ENCODE measurements around the gene EEF2K.
"Not testable (repeated sequence)": the region's sequence is repeated elsewhere in the genome, so short reads cannot be mapped to it uniquely, and the experiment has no call there.

EEF2K gene

GRCh38 chr16:22190081-22190775, 15.8 kb upstream of the EEF2K start:
- peak; percentile 100 for DNase-seq

- DNase-seq, result peak; percentile 99
Observed at GRCh38 chr16:22190776-22191531, 15.1 kb upstream of the EEF2K start.

- peak; percentile 57 for DNase-seq
Observed at GRCh38 chr16:22191532-22192260, 14.4 kb upstream of the EEF2K start.

GRCh38 chr16:22192261-22193062, 13.6 kb upstream of the EEF2K start:
- DNase-seq, result peak; percentile 83

- no peak for DNase-seq
Observed at GRCh38 chr16:22193063-22193411, 13.0 kb upstream of the EEF2K start.

GRCh38 chr16:22194707-22195444, 11.2 kb upstream of the EEF2K start:
- no peak for DNase-seq

GRCh38 chr16:22195445-22195694, 10.7 kb upstream of the EEF2K start:
- no peak for DNase-seq

- peak; percentile 98 for DNase-seq
Observed at GRCh38 chr16:22195695-22196558, 10.2 kb upstream of the EEF2K start.

- DNase-seq, result not testable (repeated sequence)
Observed at GRCh38 chr16:22196559-22197168, 9.4 kb upstream of the EEF2K start.

GRCh38 chr16:22198547-22199293, 7.4 kb upstream of the EEF2K start:
- no peak for DNase-seq

GRCh38 chr16:22202261-22202637, 3.8 kb upstream of the EEF2K start:
- DNase-seq, result no peak

GRCh38 chr16:22203091-22203490, 3.0 kb upstream of the EEF2K start:
- no peak for DNase-seq

GRCh38 chr16:22204091-22204655, 1.9 kb upstream of the EEF2K start:
- no peak for DNase-seq

- no peak for DNase-seq
Observed at GRCh38 chr16:22205577-22206012, 483 bp upstream of the EEF2K start.

GRCh38 chr16:22206842-22207714, 1.0 kb downstream of the EEF2K start:
- DNase-seq, result peak; percentile 83

GRCh38 chr16:22207715-22208360, 1.8 kb downstream of the EEF2K start:
- no peak for DNase-seq

GRCh38 chr16:22210285-22210684, 4.2 kb downstream of the EEF2K start:
- no peak for DNase-seq

GRCh38 chr16:22210854-22211253, 4.8 kb downstream of the EEF2K start:
- no peak for DNase-seq
